NCI-H2227 (cell line): ENCODE data around the gene PDIA4.
"Not testable (repeated sequence)": the region's sequence is repeated elsewhere in the genome, so short reads cannot be mapped to it uniquely, and the experiment has no call there.

Source experiments
- DNase-seq: peaks from one replicate; lab custom pipeline; 2025; ENCODE audit not compliant: unreplicated experiment; lab: John Stamatoyannopoulos, UW

The PDIA4 gene, protein sequence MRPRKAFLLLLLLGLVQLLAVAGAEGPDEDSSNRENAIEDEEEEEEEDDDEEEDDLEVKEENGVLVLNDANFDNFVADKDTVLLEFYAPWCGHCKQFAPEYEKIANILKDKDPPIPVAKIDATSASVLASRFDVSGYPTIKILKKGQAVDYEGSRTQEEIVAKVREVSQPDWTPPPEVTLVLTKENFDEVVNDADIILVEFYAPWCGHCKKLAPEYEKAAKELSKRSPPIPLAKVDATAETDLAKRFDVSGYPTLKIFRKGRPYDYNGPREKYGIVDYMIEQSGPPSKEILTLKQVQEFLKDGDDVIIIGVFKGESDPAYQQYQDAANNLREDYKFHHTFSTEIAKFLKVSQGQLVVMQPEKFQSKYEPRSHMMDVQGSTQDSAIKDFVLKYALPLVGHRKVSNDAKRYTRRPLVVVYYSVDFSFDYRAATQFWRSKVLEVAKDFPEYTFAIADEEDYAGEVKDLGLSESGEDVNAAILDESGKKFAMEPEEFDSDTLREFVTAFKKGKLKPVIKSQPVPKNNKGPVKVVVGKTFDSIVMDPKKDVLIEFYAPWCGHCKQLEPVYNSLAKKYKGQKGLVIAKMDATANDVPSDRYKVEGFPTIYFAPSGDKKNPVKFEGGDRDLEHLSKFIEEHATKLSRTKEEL

DNA sequence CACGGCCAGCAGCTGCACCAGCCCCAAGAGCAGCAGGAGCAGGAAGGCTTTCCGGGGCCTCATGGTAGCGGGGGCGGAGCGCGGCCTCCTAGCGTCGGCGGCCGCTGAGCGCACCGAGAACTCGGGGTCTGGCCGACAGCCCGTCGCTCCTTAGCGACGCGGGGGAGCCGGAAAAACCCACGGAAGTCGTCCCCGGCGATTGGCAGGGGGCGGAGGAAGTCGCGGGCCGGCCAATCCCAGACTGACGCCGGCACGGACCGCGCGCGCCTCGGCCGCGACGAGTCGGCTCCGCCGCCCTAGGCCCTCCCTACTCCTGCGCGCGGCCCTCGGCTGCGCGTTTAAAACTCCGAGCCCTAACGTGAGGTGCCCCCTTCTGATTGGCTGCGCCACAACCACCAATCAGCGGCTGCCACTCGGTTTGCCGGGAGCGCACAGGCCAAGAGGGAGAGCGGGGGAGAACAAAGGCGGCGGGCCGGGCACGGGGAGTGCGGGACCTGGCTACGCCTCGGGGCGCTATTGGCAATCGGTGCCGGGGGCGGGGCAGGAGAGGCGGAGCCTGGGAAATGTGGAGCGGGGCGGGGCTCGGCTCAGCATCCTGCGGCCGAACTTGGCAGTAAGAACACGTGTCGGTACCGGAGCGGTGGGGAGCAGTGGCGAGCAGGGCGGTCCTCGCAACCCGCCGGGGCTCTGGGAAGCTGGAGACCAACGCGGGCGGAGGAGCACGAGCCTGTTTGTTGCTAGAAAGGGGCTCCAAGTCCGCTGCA, at the start of gene PDIA4:
Gene PDIA4 (minus strand): TSS at position 160 of the 764 bp plus-strand sequence. CDS start 97 bp downstream, at position 63.
- DNase-seq, result peak; percentile 100

DNA sequence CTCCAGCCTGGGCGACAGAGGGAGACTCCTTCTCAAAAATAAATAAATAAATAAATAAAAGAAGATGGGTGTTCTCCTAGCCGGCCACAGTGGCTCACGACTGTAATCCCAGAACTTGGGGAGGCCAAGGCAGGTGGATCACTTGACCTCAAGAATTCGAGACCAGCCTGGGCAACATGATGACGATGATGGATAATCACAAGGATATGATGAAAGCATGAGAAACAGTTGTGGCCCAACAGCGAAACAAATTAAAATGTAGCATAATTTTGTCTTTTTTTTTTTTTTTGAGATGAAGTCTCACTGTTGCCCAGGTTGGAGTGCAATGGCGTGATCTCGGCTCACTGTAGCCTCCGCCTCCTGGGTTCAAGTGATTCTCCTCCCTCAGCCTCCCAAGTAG, 49.3 kb upstream of the PDIA4 start:
- no peak for DNase-seq

DNA sequence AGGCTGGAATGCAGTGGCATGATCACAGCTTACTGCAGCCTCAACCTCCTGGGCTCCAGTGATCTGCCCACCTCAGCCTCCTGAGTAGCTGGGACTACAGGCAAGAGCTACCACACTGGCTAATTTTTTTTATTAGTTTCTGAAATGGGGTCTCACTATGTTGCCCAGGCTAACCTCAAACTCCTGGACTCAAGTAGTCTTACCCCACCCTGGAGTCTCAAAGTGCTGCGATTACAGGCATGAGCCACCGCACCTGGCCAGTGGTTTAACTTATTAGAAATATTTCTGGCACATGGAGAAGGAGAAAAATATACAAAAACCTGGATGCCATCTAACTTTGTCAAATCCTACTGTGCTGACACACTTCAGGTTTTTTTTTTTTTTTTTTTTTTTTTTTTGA, 47.0 kb upstream of the PDIA4 start:
- no peak for DNase-seq

DNA sequence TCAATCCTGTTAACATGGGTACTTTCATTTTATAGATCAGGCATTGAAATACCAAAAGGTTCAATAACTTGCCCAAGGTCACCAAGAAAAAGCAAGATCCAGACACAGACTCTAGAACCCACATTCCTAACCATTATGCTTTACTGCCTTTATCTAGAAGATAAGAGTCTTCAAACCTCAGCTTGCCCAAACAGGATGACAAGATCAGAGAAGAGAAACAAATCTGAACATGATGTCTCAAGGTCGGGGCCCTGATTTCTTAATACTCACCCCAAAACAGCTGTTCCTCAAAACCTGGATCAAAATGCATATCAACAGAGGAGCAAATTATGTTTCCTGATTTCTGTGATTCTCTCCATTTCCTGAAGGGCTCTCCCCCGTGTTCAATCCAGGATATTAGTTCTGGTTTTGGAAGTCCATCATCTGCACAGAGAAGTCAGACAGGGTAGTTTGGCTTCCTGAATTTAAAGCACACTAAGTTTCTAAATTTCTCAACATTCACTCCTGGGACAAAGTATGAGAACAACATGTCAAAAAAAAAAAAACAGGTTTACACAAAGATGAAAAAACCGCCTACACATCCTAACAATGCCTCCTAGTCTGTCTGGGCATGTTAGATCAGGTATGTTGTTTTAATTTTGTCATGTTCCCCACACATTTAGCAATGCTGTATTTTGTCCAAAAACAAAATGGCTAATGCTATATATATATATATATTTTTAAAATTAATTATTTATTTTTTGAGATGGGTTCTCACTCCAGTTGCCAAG, 46.0 kb upstream of the PDIA4 start:
- no peak for DNase-seq

- no peak for DNase-seq
These were observed 44.1 kb upstream of the PDIA4 start for GRCh38 chr7:149072438-149072775.

- no peak for DNase-seq
These were observed 43.5 kb upstream of the PDIA4 start for GRCh38 chr7:149071641-149072437.

DNA sequence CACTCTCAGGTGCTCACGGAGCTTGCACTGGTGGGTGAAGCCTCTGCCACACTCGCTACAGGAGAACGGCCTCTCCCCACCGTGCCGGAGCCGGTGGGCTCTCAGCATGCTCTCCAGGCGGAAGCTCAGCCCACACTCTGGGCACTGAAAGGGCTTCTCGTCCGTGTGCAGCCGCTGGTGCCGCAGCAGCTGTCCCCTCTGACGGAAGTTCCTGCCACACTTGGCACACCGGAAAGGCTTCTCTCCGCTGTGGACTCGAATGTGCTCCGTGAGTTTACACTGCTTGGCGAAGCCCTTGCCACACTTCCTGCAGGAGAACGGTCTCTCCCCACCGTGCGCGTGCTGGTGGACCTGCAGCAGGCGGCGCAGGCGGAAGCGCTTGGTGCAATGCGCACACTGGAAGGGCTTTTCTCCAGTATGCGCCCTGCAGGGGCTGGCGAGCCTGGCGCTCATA, 42.9 kb upstream of the PDIA4 start:
- DNase-seq, result no peak

- no peak for DNase-seq
These were observed 42.2 kb upstream of the PDIA4 start for GRCh38 chr7:149070372-149071125.

DNA sequence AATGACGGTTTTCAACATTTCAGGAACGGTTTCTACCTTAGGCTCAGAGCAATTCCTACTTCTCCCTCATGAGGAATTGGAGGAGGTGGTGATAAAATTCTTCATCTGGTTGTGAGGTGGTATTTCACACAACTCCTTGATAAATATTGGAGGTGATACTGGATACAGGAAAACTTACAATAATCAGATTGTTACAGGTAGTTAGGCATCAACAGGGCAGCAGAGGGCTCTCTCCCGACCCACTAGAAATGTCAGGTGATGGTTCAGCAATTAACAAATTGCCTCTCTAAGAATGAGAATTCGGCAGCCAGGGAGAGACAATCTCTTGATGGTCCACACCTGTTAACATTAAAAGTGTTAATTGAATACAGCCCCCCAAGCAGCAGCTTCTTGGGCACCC, 39.6 kb upstream of the PDIA4 start:
- DNase-seq, result no peak

DNA sequence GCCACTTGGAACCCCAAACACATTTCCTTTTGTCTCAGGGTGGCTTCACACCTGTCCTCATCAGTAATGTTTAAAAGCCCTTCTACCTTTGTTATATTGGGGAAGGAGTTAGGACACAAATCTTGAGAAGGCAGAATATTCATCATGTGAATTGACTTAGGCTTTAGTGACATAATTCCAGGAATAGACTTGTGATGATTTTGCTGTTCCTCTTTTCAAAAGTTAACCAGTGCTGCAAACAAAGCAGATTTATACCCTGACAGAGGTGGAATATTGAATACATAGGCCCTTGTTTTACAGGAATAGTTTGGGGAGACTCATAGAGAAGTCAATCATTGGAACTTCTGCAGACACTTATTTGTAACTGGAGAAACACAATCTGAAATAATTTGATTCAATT, 35.2 kb upstream of the PDIA4 start:
- DNase-seq, result no peak

- DNase-seq, result not testable (repeated sequence)
These were observed 34.1 kb upstream of the PDIA4 start for GRCh38 chr7:149062217-149062899.

DNA sequence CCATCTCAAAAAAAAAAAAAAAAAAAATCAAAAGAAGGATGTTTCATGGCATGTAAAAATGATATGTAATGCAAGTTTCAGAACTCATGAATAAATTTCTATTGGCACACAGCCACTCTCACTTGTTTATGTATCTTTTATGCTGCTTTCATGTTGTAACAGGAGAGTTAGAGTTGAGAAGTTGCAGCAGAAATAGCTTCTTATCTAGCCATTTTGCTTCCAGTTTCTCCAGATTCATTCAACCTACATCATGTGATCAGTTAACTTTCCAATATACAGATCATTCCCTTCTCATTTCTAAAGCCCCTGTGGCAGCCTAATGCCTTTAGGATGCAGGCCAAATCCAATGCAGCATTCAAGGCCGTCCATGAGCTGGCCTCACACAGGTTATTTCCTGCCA, 31.9 kb upstream of the PDIA4 start:
- DNase-seq, result no peak

GRCh38 chr7:149053885-149054284, 25.6 kb upstream of the PDIA4 start:
- no peak for DNase-seq

- DNase-seq, result no peak
These were observed 25.1 kb upstream of the PDIA4 start for GRCh38 chr7:149053384-149053783.

- DNase-seq, result no peak
These were observed 22.6 kb upstream of the PDIA4 start for GRCh38 chr7:149050941-149051340.

- no peak for DNase-seq
These were observed 20.5 kb upstream of the PDIA4 start for GRCh38 chr7:149048805-149049204.

GRCh38 chr7:149046416-149046815, 18.1 kb upstream of the PDIA4 start:
- no peak for DNase-seq

GRCh38 chr7:149043936-149044335, 15.6 kb upstream of the PDIA4 start:
- DNase-seq, result no peak

DNA sequence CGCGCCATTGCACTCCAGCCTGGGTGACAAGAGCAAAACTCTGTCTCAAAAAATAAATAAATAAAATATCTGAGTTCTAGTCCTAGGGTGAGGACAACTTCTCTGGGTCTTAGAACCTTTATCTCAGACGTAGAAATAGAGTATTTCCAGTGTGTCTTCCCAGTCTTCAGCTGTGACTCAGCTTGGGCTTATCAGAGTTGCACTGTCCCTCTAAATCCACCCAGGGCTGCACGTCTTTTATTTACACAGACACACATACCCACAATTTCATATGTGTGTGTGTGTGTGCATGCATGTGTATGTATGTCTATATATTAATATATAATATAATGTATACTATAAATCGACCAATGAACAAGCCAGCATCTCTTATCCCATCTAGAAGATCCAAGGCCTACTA, 13.0 kb upstream of the PDIA4 start:
- DNase-seq, result no peak
